GM21360 (cell line): ENCODE results near the gene ZNF487.
"Not testable (repeated sequence)": the region's sequence is repeated elsewhere in the genome, so short reads cannot be mapped to it uniquely, and the experiment has no call there.

Experiments
- ATAC-seq: cut with Tn5 transposase; IDR thresholded peaks from one replicate; pipeline ENCODE4 v1.9.1; 2021; ENCODE audit warnings: mild to moderate bottlenecking, moderate library complexity; ENCODE audit not compliant: unreplicated experiment

The ZNF487 gene

GRCh38 chr10:43436291-43437140, at the start of gene ZNF487:
TSS of gene ZNF487 (plus strand) at chr10:43437111. CDS start at chr10:43475814, 38,703 bp downstream.
- peak; percentile 93 for ATAC-seq

DNA sequence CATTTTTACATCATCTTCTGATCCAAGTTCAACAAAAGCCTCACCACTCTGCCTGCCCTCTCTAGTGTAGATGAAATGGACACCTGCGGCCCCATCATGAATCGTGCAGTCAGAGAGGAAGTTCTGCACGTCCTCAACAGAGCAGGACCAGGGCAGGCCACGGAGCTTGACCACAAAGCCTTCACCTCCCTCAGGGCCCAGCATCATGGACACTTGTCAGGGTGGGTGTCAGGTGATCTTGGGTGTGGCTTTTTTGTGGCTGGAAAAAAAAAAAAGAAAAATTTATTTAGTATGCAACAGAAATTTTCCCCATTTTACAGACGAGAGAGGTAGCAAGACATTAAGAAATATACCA, 49.3 kb upstream of the ZNF487 start:
- ATAC-seq, result no peak

DNA sequence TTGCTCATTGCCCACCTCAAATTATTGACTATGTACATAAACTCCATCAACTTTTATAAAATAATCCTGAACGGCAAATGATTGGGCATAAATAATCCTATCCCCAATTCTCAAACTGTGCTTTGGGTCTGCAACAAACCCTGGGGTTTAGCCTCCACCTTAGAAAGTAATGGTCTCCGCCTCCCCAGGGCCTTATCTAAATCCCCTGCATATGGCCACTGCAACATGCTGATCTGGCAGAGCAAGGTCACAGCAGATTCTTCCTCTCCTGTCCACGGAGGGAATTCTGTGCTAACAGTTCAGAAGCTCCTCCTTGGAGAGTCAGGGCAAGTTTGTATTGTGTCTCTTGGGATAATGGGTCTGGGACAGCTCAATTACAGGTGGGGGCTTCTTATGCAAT, 47.0 kb upstream of the ZNF487 start:
- ATAC-seq, result no peak

DNA sequence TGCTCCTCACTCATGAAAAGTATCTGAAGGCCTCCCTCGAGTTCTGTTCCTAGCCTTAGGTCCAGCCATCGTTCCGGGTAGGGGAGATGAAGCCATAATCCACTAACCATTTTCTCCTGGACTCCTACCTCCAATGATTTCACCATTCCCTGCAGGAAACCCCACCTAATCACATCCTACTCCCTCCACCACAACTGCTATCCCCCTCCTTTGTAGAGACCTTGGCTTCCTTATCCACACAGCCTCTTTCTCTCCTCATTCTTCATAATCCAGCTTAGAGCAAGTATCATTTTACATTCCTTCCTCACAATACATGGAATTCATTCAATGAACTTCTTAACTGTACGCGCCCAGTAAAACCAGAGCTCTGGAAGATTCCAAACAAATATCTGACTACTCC, 46.6 kb upstream of the ZNF487 start:
- ATAC-seq, result no peak

DNA sequence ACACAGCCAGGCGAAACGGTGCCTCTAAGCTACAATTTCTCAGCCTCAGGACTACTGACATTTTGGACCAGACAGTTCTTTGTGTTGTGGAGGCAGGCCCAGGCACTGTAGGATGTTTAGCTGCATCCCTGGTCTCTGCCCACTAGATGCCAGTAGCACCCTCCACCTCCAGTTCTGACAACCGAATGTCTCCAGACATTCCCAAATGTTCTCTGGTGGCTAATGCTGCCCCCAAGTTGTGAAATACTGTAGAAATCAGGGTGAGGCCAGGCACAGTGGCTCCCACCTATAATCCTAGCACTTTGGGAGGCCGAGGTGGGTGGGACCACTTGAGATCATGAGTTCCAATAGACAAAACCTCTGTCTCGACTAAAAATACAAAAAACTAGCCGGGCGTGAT, 46.2 kb upstream of the ZNF487 start:
- ATAC-seq, result no peak

GRCh38 chr10:43391496-43391895, 45.4 kb upstream of the ZNF487 start:
- ATAC-seq, result no peak

GRCh38 chr10:43392748-43393147, 44.2 kb upstream of the ZNF487 start:
- ATAC-seq, result no peak

DNA sequence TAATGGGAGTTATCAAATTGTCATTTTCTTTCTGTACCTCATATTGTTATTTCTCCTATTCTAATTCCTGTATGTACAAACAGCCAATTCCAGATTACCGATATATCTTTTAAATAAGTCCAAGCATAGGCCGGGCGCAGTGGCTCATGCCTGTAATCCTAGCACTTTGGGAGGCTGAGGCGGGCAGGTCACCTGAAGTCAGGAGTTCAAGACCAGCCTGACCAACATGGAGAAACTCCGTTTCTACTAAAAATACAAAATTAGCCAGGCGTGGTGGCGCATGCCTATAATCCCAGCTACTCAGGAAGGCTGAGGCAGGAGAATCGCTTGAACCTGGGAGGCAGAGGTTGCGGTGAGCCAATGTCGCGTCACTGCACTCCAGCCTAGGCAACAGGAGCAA, 43.7 kb upstream of the ZNF487 start:
- not testable (repeated sequence) for ATAC-seq

DNA sequence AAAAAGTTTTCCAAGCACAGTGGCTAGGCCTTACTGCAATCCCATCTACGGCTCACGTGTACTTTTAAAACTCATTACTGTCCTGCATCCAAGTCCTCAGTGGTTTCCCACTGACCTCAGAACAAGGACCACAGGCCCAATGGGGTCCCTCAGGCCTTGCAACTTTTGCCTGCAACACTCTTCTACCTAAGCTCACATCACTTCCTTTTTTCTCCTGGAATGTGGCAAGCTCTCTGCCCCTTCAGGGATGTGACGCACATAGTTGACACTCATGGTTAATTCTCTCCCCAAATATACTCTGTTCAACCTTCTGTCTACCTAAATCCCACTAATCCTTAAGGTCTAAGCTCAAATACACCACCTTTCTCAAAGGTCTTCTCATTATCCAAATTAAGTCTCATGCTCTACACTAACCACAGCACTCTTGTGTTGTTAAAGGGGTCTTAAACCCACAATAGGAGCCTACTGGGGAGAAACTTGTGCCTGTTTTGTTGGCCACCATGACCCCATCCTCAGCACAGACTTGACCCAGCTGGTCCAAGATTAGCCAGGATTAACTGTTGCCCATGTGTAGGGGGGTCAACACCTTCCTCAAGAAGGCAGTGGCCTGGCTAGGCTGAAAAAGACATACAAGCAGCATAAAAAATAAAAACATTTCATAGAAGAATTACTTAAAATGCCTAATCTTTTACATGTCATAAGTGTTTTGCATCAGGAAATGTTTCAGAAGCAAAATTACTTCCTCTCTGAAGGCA, 43.1 kb upstream of the ZNF487 start:
- ATAC-seq, result no peak

GRCh38 chr10:43394868-43395267, 42.0 kb upstream of the ZNF487 start:
- ATAC-seq, result no peak

- ATAC-seq, result no peak
Measured at GRCh38 chr10:43395571-43396060, 41.3 kb upstream of the ZNF487 start.

GRCh38 chr10:43396061-43396927, 40.6 kb upstream of the ZNF487 start:
- ATAC-seq, result peak; percentile 47

DNA sequence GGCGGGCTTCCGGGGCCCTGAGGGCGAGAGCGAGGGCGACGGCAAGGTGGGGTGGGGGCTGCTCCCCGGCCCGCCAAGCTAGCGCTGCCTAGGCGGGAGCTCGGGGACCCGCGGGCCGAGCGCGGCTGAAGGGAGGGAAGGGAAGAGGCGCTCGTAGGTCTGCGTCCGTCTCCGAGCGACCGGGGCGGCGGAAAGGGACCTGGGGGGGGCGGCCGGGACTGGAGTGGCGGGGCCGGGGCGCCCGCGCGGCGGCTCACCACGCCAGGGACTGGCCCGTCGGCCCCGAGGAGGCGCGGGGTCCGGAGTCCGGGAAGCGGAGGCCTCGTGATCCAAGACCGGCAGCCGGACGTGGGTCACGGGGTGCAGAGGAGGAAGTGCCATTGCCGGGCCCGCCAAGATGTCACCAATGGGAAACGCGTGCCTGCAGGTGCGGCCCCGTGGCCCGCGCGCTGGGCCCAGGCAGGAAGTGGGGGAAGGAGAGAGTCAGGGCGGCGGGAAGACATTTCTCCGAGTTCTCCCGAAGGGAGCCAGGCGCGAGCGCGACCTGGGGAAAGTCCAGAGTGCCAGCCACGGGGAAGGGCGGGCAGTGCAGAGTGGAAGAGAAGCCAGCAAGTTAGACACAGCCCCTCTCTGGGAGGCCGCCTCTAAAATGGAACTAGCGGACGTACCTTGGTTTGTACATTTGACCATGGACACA, 39.8 kb upstream of the ZNF487 start:
- ATAC-seq, result peak; percentile 79

- ATAC-seq, result no peak
Measured at GRCh38 chr10:43398939-43399319, 38.0 kb upstream of the ZNF487 start.

- ATAC-seq, result no peak
Measured at GRCh38 chr10:43399320-43400310, 37.3 kb upstream of the ZNF487 start.

GRCh38 chr10:43401627-43402026, 35.3 kb upstream of the ZNF487 start:
- no peak for ATAC-seq

DNA sequence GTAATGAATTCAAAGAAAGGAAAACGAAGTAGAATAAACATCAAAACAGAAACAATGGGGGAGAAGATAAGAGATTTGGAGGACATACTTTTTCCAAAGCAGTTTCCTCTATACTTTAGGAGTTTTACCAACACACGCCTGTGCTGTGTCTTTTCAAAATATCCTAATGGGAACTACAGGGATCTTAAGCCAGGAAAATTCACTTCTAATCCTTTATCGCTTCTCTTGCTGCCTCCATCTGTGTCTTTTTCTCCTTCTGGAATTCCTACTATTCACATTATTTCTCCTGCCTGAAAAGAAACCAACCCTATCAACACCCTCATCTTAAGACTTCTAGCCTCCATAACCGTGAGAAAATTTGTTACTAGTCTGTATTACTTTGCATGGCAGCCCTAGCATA, 34.7 kb upstream of the ZNF487 start:
- no peak for ATAC-seq

DNA sequence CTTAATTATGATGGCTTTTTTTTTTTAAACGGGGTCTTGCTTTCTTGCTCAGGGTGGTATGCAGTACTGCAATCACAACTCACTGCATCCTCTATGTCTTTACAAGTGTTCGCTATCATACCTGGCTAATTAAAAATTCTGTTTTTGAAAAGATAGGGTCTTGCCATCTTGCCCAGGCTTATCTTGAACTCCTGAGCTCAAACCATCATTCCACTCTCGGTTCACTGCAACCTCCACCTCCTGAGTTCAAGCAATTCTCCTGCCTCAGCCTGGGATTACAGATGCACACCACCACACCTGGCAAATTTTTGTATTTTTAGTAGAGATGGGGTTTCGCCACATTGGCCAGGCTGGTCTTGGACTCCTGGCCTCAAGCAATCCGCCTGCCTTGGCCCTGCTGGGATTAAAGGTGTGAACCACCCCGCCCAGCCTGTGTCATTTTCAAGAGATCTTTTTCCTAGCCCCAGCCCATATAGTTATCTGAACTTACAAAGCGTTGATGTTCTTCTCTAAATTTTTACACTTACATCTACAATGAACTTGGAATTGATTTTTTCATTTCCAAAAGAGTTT, 33.9 kb upstream of the ZNF487 start:
- no peak for ATAC-seq
